GM19035 (cell line): ENCODE data around the gene EPS8.

Experiments
- ATAC-seq: cut with Tn5 transposase; IDR thresholded peaks from one replicate; pipeline ENCODE4 v1.9.1; 2021; ENCODE audit not compliant: unreplicated experiment

EPS8 gene

DNA sequence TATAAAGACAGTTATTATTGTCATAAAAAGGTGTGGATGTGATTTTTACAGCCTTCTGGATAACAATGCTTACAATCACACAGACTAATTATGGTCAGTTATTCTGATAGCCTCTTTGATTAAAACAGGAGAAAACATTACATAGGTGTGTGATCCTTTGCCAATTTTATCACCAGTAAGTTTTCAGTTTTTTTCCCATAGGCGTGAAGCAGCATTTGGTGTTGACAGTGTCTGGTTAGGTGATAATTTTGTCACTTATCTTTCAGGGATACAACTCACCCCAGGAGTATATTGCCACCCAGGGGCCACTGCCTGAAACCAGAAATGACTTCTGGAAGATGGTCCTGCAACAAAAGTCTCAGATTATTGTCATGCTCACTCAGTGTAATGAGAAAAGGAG, 208.8 kb downstream of the EPS8 start:
- ATAC-seq: no peak

DNA sequence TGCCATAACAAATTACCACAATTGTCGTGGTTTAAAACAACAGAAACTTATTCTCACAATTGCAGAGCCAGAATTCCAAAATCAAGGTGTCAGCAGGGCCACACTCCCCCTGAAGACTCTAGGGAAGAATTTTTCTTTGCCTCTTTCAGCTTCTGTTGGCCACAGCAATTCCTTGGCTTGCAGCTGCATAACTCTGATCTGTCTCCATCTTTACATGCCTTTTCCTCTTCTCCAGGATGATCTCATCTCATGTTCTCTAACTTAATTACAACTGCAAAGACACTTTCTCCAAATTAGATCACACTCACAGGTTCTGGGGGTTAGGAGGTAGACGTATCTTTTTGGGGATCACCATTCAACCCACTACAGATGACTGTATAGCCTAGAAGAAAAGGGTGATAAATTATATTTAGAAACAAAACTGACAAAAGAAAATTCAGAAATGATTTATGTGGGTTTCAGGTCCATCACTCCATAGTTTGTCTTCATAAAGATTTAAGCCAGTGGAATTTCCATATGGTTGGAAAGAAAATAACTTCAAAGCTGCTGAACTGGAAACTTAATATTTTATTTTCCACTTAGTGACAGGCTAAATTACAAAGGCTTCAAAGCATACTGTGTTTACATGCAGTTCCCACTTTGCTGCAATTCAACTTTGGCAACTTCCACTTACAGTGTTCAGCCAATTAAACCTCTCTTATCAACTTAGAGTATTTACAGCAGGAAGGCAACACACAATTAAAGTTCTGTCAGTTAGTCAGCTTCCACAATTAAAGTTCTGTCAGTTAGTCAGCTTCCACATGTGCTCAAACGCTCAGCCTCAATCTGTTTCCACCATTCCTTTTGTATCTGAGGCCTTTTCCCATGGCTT, 213.3 kb downstream of the EPS8 start:
- ATAC-seq: no peak

DNA sequence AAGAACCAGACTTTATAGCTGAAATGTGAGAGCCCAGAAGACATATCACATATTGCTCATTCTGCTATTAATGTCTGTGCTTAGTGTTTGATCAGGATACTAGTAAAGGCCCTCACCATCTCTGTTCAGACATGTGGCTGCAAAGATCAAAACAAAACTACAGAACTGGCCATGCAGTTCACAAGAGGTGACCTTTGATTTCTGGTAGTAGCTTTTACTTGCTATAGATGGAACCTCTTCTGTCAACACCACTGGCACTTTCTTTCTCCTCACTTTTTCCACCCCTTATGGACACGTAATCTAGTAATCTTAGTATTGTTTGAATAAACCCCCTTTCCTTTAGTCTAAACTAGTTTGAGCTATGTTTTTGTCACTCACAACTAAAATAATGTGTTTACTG, 214.8 kb downstream of the EPS8 start:
- no peak for ATAC-seq
